Activated CD4-positive, alpha-beta T cell treated with anti-CD3 and anti-CD28 coated beads, Interleukin-2, Interleukin-6, amounts not matched to agents 100 ng/mL and 50 ng/mL, durations not matched to agents 16 hours and 8 hours (primary cell): ENCODE results near the gene RSPH10B2.
A peak's percentile ranks its signal among the peaks of the same experiment; 100 is the strongest.
"Not testable (repeated sequence)": the region's sequence is repeated elsewhere in the genome, so short reads cannot be mapped to it uniquely, and the experiment has no call there.

ENCODE experiments used
- DNase-seq: peaks from one replicate; pipeline ENCODE4 v3.0.0-alpha.2; 2020

Gene RSPH10B2

GRCh38 chr7:6753964-6754363, at the start of gene RSPH10B2:
RSPH10B2 (plus strand) TSS chr7:6754103; CDS start chr7:6757678, 3,575 bp downstream.
- DNase-seq = not testable (repeated sequence)

DNA sequence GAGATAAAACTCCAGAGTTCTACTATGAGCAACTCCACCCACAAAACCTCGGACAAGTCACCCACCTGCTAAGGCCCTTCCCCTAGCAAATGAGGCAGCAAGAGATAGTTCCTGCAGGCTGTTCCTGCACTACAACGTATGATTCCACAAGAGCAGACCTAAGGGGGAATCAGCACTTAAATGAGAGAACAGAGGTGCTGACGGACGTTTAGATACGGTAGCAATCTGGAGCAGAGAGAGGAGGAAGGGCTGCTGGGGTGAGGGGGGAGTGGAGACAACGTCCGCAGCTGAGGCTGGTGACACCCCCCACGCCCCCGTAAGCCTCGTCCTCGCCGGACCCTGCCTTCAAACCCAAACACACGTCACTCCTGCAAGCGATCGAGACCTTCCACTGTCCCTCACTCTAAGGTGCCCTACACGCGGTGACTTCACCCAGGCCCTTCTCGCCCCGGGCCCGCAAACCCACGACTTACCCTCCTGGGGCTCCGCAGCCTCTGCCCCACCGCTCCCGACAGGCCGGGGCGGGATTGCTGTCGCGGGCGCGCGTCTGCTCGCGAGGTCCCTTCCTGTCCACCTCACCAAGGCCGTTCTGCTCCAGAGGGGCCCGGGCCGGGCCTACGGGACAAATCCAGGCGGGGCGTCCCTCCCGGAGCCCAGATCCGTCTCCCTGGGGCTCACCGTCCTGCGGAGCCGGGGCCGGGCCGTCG, 47.8 kb upstream of the RSPH10B2 start:
- DNase-seq = peak; percentile 23

GRCh38 chr7:6706666-6707407, 47.1 kb upstream of the RSPH10B2 start, which contains the start of gene ZNF12:
ZNF12 (minus strand) TSS chr7:6706947; CDS start chr7:6705173, 1,774 bp downstream.
- DNase-seq = peak; percentile 97

- DNase-seq = no peak
Measured at GRCh38 chr7:6708304-6708703, 45.6 kb upstream of the RSPH10B2 start.

- DNase-seq = no peak
Measured at GRCh38 chr7:6709808-6710207, 44.1 kb upstream of the RSPH10B2 start.

DNA sequence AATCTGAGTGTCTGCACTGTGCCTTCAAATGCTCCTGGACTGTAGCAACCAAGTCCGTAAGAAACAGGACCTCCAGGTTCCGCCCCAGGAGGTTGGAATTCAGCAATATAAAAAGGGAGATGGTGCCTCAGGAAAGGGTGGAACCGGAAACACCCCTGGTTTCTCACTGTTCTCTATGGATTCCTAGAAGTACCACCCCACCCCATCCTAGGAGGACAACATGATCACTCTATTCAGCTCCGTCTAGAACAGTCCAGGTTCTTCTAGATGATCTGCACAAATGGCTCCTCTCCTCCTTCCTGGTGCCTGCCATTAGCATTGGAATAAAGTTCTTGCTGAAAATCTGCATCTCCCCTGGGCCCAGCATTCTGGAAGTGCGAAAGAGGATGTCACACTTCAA, 39.5 kb upstream of the RSPH10B2 start:
- DNase-seq = no peak

GRCh38 chr7:6715898-6716297, 38.0 kb upstream of the RSPH10B2 start:
- not testable (repeated sequence) for DNase-seq

GRCh38 chr7:6718124-6718523, 35.8 kb upstream of the RSPH10B2 start:
- no peak for DNase-seq

GRCh38 chr7:6724351-6724750, 29.6 kb upstream of the RSPH10B2 start:
- not testable (repeated sequence) for DNase-seq

- no peak for DNase-seq
Measured at GRCh38 chr7:6725003-6725402, 28.9 kb upstream of the RSPH10B2 start.

DNA sequence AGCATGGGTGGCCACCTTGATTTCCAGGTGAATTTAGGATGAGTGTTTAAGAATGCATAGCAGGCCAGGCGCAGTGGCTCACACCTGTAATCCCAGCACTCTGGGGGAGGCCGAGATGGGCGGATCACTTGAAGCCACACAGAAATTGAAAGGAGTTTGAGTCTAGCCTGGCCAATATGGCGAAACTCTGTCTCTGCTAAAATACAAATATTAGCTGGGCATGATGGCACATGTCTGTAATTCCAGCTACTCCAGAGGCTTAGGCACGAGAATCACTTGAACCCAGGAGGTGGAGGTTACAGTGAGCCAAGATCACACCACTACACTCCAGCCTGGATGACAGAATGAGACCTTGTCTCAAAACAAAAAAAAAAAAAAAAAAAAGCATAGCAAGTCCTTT, 27.6 kb upstream of the RSPH10B2 start:
- not testable (repeated sequence) for DNase-seq

DNA sequence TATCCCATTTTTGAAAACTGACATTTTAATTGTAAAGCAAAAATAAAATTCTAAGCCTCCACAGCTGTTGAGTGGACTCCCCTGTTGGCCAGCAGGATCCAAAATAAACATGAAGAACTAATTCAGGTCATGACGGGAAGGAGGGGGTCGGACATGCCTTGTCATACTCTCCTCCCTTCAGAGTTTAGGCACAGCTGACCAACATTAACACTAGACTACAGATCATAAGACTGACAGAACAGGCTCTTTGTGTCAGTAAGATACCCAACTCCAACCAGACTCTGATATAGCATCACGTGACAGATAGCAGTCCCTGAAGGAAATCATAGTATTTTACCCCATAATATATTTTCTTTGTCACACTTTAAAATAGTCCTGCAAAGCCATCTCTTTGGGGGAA, 26.2 kb upstream of the RSPH10B2 start:
- DNase-seq = no peak

- not testable (repeated sequence) for DNase-seq
Measured at GRCh38 chr7:6728893-6729491, 24.9 kb upstream of the RSPH10B2 start.

DNA sequence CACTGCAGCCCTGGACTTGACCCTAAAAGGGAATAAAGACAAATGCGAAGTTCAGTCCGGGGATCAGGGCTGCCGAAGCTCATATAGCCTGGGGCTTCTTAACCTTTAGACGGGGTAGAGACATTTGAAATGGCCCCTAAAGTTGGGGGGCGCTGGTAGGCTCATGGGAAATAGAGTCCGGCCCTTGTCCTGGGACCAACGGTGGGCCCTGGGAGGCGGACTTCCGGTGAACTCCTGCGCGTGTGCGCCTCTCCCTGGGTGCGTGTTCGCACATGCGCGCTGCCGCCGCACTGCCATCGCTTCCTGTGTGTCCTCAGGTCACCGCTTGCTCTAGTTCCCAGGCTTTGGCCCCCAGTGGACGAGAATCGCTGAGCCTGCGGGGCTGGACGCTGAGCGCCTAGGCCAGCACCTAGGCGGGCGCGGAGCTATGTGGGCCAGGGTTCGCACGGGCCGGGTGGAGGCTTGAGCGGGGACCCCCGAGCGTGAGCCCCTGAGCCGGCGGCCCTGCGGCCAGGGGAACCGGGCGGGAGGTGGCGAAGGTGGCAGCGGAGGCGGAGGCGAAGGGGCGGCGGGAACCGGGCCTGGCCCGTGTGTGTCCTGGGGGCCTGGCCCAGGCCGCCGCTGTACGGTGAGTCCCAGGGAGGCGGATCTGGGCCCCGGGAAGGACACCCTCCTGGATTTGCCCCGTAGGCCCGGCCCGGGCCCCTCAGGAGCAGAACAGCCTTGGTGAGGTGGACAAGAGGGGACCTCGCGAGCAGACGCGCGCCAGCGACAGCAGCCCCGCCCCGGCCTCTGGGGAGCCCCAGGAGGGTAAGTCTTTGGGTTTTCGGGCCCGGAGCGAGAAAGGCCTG, 24.2 kb upstream of the RSPH10B2 start:
- DNase-seq = peak; percentile 91

GRCh38 chr7:6730343-6730633, 23.6 kb upstream of the RSPH10B2 start:
- DNase-seq = no peak

GRCh38 chr7:6738415-6738814, 15.5 kb upstream of the RSPH10B2 start:
- DNase-seq = not testable (repeated sequence)

DNA sequence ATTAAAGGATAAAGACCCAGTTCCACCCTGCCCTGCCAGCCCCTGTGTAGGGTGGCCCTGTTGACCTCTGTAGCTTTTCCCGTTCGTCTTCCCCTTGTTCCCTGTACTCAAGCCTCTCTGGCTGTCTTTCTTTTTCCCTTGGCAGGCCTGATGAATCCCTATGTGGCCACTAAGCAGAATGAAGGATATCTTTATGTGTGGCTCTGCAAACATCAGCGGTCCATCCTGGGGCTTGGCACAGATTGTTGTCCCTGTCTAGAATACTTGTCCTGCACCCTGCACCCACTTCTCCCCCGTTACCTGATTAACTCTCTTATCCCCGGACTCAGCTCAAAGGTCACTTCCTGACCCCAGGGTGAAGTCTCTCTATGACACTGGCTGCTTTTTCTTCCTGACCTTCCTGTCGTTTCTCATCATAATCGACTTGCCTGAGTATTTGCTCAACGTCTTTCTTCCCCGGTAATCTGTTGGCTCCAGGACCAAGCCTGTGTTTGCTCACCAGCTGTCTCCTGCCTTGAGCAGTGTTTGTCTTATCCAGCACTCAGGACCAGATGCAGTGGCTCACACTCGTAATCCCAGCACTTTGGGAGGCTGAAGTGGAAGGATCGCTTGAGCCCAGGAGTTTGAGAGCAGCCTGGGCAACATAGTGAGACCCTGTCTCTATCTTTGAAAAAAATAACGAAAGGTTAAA, 9.3 kb upstream of the RSPH10B2 start:
- DNase-seq = not testable (repeated sequence)

DNA sequence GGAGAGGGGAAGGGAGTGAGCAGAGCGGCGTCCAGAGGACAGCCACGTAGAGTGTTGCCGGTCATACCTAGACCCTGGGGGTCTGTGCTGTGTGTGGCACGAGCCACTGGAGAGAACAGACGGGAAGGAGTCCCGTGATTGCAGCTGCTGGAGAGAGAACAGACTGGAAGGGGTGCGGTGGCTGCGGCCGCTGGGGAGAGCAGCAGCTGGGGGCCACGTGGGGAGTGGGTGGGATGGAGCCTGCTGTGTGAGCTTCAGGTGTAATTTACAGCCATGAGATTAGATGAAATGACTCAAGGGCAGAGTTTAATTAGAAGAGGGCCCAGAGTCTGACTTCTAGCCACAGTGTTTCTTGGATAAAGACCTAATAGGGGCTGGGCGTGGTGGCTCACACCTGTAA, 4.6 kb upstream of the RSPH10B2 start:
- DNase-seq = not testable (repeated sequence)

DNA sequence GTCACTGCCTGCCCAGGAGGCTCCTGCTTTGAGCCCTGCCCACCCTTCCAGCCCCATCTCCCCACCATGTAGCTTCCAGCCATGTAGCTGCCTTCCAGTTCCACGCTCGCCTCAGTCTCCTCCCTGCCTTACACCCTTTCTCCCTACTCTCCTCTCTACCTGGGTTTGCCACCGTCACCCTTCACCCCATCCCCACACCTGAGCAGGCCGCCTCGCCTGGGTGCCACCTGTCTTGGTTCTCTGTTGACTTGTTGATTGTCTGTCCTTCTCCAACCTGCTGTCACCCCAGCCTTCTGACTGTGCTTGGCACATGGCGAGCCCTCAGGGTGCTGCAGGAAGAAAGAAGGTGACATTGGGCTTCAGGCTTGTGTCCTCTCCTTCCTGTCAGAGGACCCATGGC, 3.7 kb upstream of the RSPH10B2 start:
- not testable (repeated sequence) for DNase-seq

DNA sequence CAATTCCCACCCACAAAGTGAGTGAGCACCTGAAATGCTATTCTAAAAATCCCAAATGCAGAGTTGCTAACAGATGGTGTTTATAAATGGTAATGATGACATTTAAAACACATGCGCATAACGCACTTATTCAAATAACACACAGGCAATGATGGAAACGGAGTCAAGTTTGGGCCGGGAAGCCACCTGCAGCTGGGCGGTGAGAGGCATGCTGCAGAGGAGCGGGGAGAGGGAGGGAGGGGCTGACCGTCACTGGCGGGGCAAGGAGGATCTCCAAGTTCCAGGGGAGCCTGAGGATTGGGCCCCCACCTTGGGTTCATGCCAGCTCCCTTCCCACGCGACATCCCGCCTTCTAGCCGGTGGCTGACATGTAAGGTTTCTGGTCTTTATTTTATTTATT, 7.3 kb downstream of the RSPH10B2 start:
- not testable (repeated sequence) for DNase-seq

GRCh38 chr7:6781581-6781980, 27.7 kb downstream of the RSPH10B2 start:
- DNase-seq = not testable (repeated sequence)

GRCh38 chr7:6789353-6789752, 35.5 kb downstream of the RSPH10B2 start:
- not testable (repeated sequence) for DNase-seq
